ENCODE data around the gene RGS3.

Gene RGS3

DNA sequence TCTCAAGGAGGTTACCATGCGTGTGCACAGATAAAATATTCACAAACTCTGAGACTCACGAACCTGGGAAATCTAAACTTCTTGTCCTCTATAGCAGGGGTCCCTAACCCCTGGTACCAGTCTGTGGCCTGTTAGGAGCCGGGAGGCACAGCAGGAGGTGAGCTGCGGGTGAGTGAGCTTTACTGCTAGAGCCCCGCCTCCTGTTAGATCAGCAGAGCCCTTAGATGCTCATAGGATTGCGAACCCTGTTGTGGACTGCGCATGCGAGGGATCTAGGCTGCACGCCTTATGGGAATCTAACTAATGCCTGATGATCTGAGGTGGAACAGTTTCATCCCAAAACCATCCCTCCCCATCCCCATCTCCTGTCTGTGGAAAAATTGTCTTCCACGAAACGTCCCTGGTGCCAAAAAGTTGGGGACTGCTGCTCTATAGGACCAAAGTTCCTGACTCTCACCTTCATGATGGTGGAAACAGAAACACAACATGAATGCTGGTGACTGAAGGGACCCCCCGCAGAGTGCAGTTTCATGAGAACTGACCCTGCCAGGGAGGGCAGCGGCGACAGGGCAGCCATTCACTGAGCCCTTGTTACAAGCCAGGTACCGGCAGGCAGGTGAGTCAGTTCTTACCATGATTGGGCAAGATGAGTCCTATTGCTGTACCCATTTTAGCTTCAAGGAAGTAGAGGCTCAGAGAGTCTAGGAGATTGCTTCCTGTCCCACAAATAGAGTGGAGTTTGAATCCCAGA is 181.9 kb downstream of the RGS3 start:
- DNase-seq = no peak

GRCh38 chr9:113645978-113646253 is 182.4 kb downstream of the RGS3 start:
- no peak for DNase-seq

DNA sequence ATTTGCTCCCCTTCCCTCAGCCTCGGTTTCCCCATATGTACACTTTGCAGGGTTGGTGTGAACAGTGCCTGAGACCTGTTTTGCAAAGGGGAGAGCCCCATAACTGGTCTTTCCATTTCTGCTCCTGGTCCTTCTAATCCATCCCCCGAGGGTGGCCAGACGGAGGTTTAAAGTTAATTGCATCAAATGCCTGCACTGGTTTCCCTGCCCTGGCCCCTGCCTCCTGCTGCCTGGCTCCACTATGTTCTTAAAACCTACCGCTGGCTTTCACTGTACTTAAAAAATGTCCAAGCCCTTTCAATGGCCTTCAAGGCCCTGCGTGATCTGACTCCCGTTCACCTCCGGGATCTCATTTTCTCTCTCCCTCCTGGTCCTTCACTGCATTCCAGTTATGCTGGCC is 183.0 kb downstream of the RGS3 start:
- no peak for DNase-seq
